Right lobe of liver (tissue), 6 donors: ENCODE measurements around the gene HBZ. TPM values are rescaled to one million over a fixed set of nuclear protein-coding genes. Genes with fewer than 3 reads are reported as not detected.
A peak's percentile ranks its signal among the peaks of the same experiment; 100 is the strongest.

Experiments used
- ATAC-seq, 4 donors: fragments of 200-7000 bp; cut with Tn5 transposase; one replicate each; pipeline ENCODE4 v1.9.1; 2020; ENCODE audit warnings: mild to moderate bottlenecking in 4 of 4, moderate library complexity in 4 of 4
- DNase-seq, 3 donors: peaks; one replicate each; pipeline ENCODE4 v3.0.0-alpha.2; 2020
- H3K27ac ChIP-seq, 3 donors: fragments of 200-600 bp; one replicate each; pipeline ENCODE4 v1.8.0; 2022
- H3K27me3 ChIP-seq, 2 donors: fragments of 200-600 bp; one replicate each; pipeline ENCODE4 v1.8.0; 2022
- H3K36me3 ChIP-seq, 4 donors: fragments of 200-600 bp; sonication (generic) in 1 of 4; one replicate each; pipeline versions ENCODE4 v1.5.1 to v1.8.0; 2017 to 2022; ENCODE audit warnings: control low read depth in 1 of 4
- H3K4me1 ChIP-seq, 4 donors: fragments of 200-600 bp; sonication (generic) in 1 of 4; one replicate each; pipeline versions ENCODE4 v1.5.1 to v1.8.0; 2017 to 2022; ENCODE audit warnings: control low read depth in 1 of 4
- H3K4me3 ChIP-seq, 3 donors: fragments of 200-600 bp; one replicate each; pipeline ENCODE4 v1.8.0; 2022
- H3K9me3 ChIP-seq, 4 donors: fragments of 200-600 bp; sonication (generic) in 1 of 4; one replicate each; pipeline versions ENCODE4 v1.5.1 to v1.8.0; 2017 to 2022; ENCODE audit warnings: control low read depth in 1 of 4
- POLR2A ChIP-seq: fragments of 450-650 bp; IDR thresholded peaks from one replicate; pipeline ENCODE4 v1.6.1; 2017; ENCODE audit warnings: antibody characterized with exemption, mild to moderate bottlenecking
- whole genome bisulfite sequencing: methylation state at CpG from one replicate; pipeline ENCODE4 v1.1.6; 2018; ENCODE audit warnings: low coverage, low lambda C conversion rate; ENCODE audit not compliant: insufficient coverage; ENCODE audit errors: missing lambda C conversion rate; 5-methylcytosine and 5-hydroxymethylcytosine counted together
- intact Hi-C, 2 donors: fragments of 100-400 bp; cut with DNase I; formaldehyde crosslinking; loops; one replicate each; pipeline versions ENCODE4 v1.11.2 to v1.14.1; 2022
- total RNA-seq, 6 experiments: library from RNA; depleted of rRNA in 2 of 6; stranded (reverse); fragments of >200 nt in 2 of 6; fragmentation: NEBNext Ultra II Directional in 3 of 6; extraction: Animal tissue kit (Norgen Biotek cat#: 25700) in 3 of 6; gene quantifications; one replicate each; pipeline versions ENCODE4 v1.1.0 to v1.2.4, GENCODE V29; 2016 to 2023
- TF ChIP-seq, protein P1 (sequence below), 4 donors: fragments of 200-600 bp in 3 of 4; fragments of 450-650 bp in 1 of 4; IDR thresholded peaks; one replicate each; pipeline versions ENCODE4 v1.5.1 to v1.8.0; 2016 to 2022; ENCODE audit warnings: antibody characterized with exemption in 4 of 4, mild to moderate bottlenecking in 2 of 4
- donor health status: DM: no; HTN: yes; CAD: no.
- donor health status: DM: no; HTN: no; CAD: no.
- donor health status: DM: no; HTN: no; CAD: no.
- donor health status: DM: no; HTN: yes; CAD: no.
- donor health status: DM: no; HTN: yes; CAD: no.

The HBZ gene
- total RNA-seq, 6 experiments from 2014 or later = 0.81 TPM; not detected in 5

DNA sequence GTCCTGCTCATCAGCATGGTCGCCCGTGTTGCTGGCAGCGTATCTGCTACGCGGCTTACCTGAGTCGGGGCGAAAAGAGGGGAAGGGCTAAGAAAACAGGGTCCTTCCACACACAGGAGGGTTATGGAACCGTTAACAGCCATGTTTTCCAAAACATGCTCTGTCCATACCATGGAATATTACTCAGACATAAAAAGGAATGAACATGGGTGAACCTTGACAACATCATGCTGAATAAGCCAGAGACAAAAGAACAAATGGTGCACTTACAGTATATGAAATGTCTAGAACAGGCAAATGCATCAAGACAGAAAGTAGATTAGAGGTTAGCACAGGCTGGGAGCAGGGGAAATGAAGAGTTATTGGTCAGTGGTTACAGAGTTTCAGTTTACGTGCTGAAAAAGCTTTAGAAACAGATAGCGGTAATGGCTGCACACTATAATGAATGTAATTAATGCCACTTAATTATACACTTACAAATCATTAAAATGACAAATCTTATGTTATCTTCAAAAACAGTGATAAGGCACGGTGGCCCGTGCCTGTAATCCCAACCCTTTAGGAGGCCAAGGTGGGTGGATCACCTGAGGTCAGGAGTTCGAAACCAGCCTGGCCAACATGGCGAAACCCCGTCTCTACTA, 21.8 kb upstream of the HBZ start:
- TF ChIP-seq, protein P1, sequence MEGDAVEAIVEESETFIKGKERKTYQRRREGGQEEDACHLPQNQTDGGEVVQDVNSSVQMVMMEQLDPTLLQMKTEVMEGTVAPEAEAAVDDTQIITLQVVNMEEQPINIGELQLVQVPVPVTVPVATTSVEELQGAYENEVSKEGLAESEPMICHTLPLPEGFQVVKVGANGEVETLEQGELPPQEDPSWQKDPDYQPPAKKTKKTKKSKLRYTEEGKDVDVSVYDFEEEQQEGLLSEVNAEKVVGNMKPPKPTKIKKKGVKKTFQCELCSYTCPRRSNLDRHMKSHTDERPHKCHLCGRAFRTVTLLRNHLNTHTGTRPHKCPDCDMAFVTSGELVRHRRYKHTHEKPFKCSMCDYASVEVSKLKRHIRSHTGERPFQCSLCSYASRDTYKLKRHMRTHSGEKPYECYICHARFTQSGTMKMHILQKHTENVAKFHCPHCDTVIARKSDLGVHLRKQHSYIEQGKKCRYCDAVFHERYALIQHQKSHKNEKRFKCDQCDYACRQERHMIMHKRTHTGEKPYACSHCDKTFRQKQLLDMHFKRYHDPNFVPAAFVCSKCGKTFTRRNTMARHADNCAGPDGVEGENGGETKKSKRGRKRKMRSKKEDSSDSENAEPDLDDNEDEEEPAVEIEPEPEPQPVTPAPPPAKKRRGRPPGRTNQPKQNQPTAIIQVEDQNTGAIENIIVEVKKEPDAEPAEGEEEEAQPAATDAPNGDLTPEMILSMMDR (IDR thresholded peaks at IDR 0.05) = no peak
- TF ChIP-seq POLR2A = no peak
- ATAC-seq = no peak
- DNase-seq = no peak
- H3K27ac ChIP-seq = no peak overlapping the region
- intact Hi-C loops = no loop called here
- no peaks in the 10 kb centered on the region for H3K4me1 ChIP-seq
- no peaks in the 10 kb centered on the region for H3K9me3 ChIP-seq
- H3K27me3 ChIP-seq = no peaks in the 10 kb centered on the region
- no peak overlapping the region for H3K4me3 ChIP-seq
- H3K36me3 ChIP-seq = no peaks in the 10 kb centered on the region
- WGBS = 92% methylated on average over 13 of the region's 15 CpGs

DNA sequence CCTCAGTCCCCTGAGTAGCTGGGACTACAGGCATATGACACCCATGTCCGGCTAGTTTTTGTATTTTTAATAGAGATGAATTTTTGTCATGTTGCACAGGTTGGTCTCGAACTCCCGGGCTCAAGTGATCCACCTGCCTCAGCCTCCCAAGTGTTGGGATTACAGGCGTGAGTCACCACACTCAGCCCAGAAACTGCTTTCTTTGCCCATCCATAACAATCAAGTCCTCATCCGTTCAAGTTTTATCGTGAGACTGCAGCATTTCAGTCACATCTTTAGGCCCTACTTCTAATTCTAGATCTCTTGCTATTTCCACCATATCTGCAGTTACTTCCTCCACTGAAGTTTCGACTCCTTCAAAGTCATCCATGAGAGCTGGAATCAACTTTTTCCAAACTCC, 20.3 kb upstream of the HBZ start:
- TF ChIP-seq, protein P1 (IDR thresholded peaks at IDR 0.05) = no peak
- no peak for TF ChIP-seq POLR2A
- Histone ChIP-seq H3K36me3 (no peaks in the 10 kb centered on the region), H3K9me3 (no peaks in the 10 kb centered on the region), H3K4me3 (no peak overlapping the region), H3K4me1 (no peaks in the 10 kb centered on the region), H3K27me3 (no peaks in the 10 kb centered on the region), H3K27ac (no peak overlapping the region)
- DNase-seq (no peak), ATAC-seq (no peak)
- intact Hi-C loops = no loop called here
- WGBS = 86% methylated on average over 7 of the region's 7 CpGs

DNA sequence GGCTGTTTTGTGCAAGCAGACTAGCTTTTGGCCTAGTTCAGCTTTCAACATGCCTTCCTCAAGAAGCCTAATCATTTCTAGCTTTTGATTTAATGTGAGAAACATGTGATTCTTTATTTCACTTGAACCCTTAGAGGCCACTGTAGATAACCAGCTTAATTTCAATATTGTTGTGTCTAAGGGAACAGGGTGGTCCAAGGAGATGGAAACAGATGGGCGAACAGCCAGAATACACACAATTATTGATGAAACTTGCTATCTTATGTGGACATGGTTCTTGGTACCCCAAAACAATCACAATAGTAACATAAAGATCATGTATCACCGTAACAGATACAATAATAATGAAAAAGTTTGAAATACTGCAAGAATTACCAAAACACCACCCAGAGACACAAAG, 18.7 kb upstream of the HBZ start:
- DNase-seq (no peak), ATAC-seq (no peak)
- H3K4me1 ChIP-seq = no peaks in the 10 kb centered on the region
- H3K27me3 ChIP-seq = no peaks in the 10 kb centered on the region
- H3K36me3 ChIP-seq = no peaks in the 10 kb centered on the region
- H3K27ac ChIP-seq = no peak overlapping the region
- H3K9me3 ChIP-seq = no peaks in the 10 kb centered on the region
- intact Hi-C loops = no loop called here
- TF ChIP-seq, protein P1 (IDR thresholded peaks at IDR 0.05) = no peak
- TF ChIP-seq POLR2A = no peak
- H3K4me3 ChIP-seq = no peak overlapping the region
- 94% methylated on average over 2 of the region's 2 CpGs for WGBS

DNA sequence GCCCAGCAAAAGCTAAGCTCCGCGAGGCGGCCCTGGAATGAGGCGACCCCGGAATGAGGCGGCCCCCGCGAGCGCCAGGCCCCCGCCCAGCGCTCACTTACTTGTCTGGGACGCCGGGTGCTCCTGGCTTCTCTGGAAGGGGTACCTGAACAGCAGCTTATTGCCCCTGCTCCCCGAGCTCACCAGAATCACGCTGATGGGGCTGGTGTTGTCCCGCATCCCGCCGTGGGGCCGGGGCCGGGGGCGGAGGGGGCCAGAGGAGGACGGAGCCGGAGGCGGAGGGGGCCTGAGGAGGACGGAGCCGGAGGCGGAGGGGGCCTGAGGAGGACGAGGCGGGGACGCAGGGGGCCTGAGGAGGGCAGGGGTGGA, 14.4 kb upstream of the HBZ start:
- Histone ChIP-seq H3K4me3 (peak overlapping the region; percentile 70 to 79 (median 77)), H3K36me3 (no peaks in the 10 kb centered on the region), H3K9me3 (no peaks in the 10 kb centered on the region), H3K27me3 (no peaks in the 10 kb centered on the region), H3K27ac (peak overlapping the region in 1 of 3 donors; percentile 26), H3K4me1 (no peaks in the 10 kb centered on the region)
- intact Hi-C loops = no loop called here
- 1% methylated on average over 30 of the region's 30 CpGs for WGBS
- DNase-seq (peak in 2 of 3 donors; percentile 46 to 58), ATAC-seq (peak; percentile 28 to 48 (median 30))
- TF ChIP-seq, protein P1 (IDR thresholded peaks at IDR 0.05) = no peak
- TF ChIP-seq POLR2A = no peak
